Endothelial cell (in vitro differentiated cells): Measurements from ENCODE around the gene OXNAD1. TPM values are rescaled to one million over a fixed set of nuclear protein-coding genes. Genes with fewer than 3 reads are reported as not detected.

Experiments used
- DNase-seq: peaks from one replicate; pipeline ENCODE4 v3.0.0; 2021; ENCODE audit warnings: low spot score
- H3K27ac Mint-ChIP-seq: one replicate; pipeline ENCODE4 v1.8.0; 2021; ENCODE audit warnings: mixed read lengths, inconsistent platforms; ENCODE audit not compliant: unreplicated experiment
- H3K27me3 Mint-ChIP-seq: one replicate; pipeline ENCODE4 v1.8.0; 2021; ENCODE audit warnings: mild to moderate bottlenecking, moderate library complexity, mixed read lengths, inconsistent platforms; ENCODE audit not compliant: unreplicated experiment
- H3K36me3 Mint-ChIP-seq: one replicate; pipeline ENCODE4 v1.8.0; 2021; ENCODE audit warnings: mild to moderate bottlenecking, low read depth, mixed read lengths, inconsistent platforms; ENCODE audit not compliant: unreplicated experiment
- H3K4me1 Mint-ChIP-seq: one replicate; pipeline ENCODE4 v1.8.0; 2021; ENCODE audit warnings: mild to moderate bottlenecking, mixed read lengths, inconsistent platforms; ENCODE audit not compliant: unreplicated experiment
- H3K4me3 Mint-ChIP-seq: one replicate; pipeline ENCODE4 v1.8.0; 2021; ENCODE audit warnings: mild to moderate bottlenecking, mixed read lengths, inconsistent platforms; ENCODE audit not compliant: unreplicated experiment
- H3K9me3 Mint-ChIP-seq: one replicate; pipeline ENCODE4 v1.8.0; 2021; ENCODE audit warnings: mixed read lengths, inconsistent platforms; ENCODE audit not compliant: unreplicated experiment
- CTCF ChIP-seq: fragments of 200-600 bp; sonication (generic); IDR thresholded peaks from one replicate; pipeline ENCODE4 v1.5.0; 2021; ENCODE audit warnings: antibody characterized with exemption; ENCODE audit not compliant: unreplicated experiment
- total RNA-seq: library from RNA; stranded (reverse); fragmentation: NEBNext Ultra II Directional; extraction: Animal tissue kit (Norgen Biotek cat#: 25700); gene quantifications from one replicate; pipeline ENCODE4 v1.2.1, GENCODE V29; 2021; ENCODE audit not compliant: unreplicated experiment

OXNAD1 gene
- total RNA-seq, 1 donor from 2014 or later, result 10.9 TPM

DNA sequence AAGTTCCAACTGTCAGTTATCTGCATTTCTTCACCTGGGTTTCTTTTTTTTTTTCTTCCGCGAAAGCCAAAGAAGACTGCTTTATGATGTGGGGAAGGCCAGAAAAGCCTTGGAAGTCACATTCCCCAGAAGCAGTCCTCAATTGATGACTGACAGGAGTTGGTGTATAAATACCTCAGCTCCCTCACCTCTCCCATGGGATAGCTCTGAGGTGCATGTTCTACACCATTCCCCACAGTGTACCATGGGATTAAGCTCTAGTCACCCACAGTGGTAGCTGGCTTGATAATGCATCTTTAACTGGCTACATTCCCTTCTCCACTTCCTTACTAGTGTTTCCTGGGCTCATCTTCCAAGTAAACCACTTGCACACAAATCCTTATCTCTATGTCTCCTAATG, 30.7 kb upstream of the OXNAD1 start:
- no peak for DNase-seq
- Mint-ChIP-seq H3K4me1 (no peaks in the 10 kb centered on the region), H3K27me3 (peaks cover 3% of the 10 kb centered on the region), H3K4me3 (no peak overlapping the region), H3K27ac (no peak overlapping the region), H3K9me3 (no peaks in the 10 kb centered on the region), H3K36me3 (no peaks in the 10 kb centered on the region)
- no peak for TF ChIP-seq CTCF

GRCh38 chr3:16236030-16236639, 28.9 kb upstream of the OXNAD1 start:
- Mint-ChIP-seq H3K27me3 (peaks cover 7% of the 10 kb centered on the region), H3K27ac (no peak overlapping the region), H3K4me1 (no peaks in the 10 kb centered on the region), H3K9me3 (no peaks in the 10 kb centered on the region), H3K4me3 (no peak overlapping the region), H3K36me3 (no peaks in the 10 kb centered on the region)
- TF ChIP-seq CTCF, result no peak
- DNase-seq, result no peak

DNA sequence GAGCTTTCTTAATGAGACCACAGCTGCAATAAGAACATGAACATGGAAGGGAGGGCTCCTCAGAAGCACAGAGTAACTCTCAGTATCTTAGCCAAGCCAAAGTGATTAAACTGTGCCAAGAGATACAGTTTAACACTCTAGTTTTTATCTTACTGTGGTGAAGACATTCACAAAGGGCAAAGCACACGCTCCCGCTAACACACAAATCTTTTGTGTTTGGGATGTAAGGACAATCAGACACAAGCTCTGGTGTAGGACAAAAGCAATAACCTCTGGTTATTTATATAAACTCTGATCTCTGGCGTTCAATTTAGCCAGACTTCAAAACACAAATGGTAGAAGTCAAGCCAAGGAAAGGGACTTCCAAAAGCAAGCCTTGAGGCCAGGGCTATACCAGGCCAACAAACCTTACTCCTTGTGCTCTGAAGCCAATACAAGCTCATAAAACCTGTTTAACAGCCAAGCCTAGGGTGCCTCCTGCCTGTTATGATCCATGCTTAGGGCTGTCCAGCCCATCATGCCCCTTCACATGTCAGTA, 28.1 kb upstream of the OXNAD1 start:
- Mint-ChIP-seq H3K9me3 (no peaks in the 10 kb centered on the region), H3K4me1 (no peaks in the 10 kb centered on the region), H3K27me3 (peaks cover 8% of the 10 kb centered on the region), H3K4me3 (no peak overlapping the region), H3K36me3 (no peaks in the 10 kb centered on the region), H3K27ac (no peak overlapping the region)
- no peak for DNase-seq
- TF ChIP-seq CTCF, result no peak

DNA sequence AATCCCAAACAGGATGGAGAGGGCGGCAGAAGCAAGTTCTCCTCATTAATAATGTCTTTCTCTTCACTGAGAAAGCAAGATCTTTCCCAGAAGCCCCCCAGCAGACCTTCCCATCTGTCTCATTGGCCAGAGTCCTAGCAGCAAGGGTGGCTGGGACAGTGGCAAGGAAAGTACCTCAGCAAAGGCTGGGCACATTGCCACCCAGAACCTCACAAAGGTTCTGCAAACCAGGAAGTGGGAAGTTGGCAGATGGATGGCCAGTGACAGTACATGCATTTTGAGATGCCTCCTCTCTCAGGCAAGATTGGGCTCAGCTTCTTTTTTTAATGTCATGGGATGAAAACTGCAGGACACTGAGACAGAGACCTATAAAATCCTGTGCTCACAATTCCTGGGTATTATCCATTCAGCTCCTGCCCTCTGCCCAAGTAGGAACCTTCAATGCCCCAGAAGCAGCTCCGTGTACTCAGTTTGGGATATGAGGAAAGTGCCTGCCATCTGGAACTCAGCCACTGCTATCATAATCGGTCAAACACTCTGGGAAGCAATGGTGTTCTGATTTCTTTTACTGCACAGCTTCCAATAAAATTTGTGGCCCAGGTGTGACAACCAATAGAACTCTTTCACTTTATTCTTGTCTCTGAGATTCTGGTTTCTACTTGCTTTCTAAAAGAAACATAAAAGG, 25.8 kb upstream of the OXNAD1 start:
- no peak overlapping the region for H3K4me3 Mint-ChIP-seq
- DNase-seq, result no peak
- no peak overlapping the region for H3K27ac Mint-ChIP-seq
- peaks cover 8% of the 10 kb centered on the region for H3K4me1 Mint-ChIP-seq
- TF ChIP-seq CTCF, result no peak
- no peaks in the 10 kb centered on the region for H3K9me3 Mint-ChIP-seq
- peaks cover 12% of the 10 kb centered on the region for H3K27me3 Mint-ChIP-seq
- H3K36me3 Mint-ChIP-seq, result no peaks in the 10 kb centered on the region

DNA sequence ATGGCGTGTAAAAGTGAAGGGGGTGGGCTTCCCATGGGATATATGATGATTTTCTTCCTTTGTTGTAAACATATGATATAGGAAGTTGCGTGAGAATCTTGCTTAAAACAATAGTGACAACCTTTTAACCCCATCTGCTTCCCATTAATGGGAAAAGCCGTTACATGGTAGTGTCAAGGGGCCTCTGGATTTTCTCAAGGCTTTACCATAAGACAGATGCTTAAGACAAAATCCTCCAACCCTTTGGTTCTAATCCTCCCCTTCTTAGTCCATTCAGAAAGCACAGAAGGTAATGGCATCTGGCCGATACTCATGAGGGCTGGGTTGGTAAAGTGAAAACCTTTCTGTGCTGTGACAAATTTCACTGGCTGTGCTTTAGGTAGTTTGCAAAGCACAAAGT, 25.2 kb upstream of the OXNAD1 start:
- TF ChIP-seq CTCF, result no peak
- Mint-ChIP-seq H3K4me1 (peaks cover 11% of the 10 kb centered on the region), H3K27ac (no peak overlapping the region), H3K4me3 (no peak overlapping the region), H3K27me3 (peaks cover 12% of the 10 kb centered on the region), H3K36me3 (no peaks in the 10 kb centered on the region), H3K9me3 (no peaks in the 10 kb centered on the region)
- no peak for DNase-seq
